ENCODE measurements around the gene SCAF8. TPM values are rescaled to one million over a fixed set of nuclear protein-coding genes. Genes with fewer than 3 reads are reported as not detected.

Gene SCAF8
- total and polyA plus RNA-seq, 2 experiments from 2014 or later: 12.0 to 38.5 TPM

DNA sequence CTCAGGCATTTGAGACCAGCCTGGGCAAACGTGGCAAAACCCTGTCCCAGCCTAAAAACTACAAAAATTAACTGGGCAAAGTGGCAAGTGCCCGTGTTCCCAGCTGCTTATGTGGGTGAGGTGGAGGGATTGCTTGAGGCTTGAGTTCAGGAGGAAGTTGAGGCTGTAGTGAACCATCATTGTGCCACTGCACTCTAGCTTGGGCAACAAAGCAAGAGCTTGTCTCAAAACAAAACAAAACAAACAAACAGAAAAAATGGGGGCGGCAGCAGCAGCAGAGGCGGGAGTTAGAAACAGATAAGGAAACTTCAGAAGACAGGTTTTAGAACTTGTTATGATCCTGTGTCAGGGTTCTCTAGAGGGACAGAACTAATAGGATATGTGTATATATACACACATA is 49.0 kb downstream of the SCAF8 start:
- Histone ChIP-seq H3K27me3 (no peaks in the 10 kb centered on the region), H3K27ac (no peak overlapping the region), H3K9me2 (replicated peaks; ENCODE audit: insufficient read depth) (no peaks in the 10 kb centered on the region), H2AFZ (no peak overlapping the region), H3K4me2 (no peak overlapping the region), H3K79me2 (peaks cover 90% of the 10 kb centered on the region), H3K36me3 (replicated peaks; ENCODE audit: insufficient read depth, low read depth) (no peaks in the 10 kb centered on the region), H3K4me1 (ENCODE audit: insufficient read depth) (peaks cover 5% of the 10 kb centered on the region), H4K20me1 (ENCODE audit: insufficient read depth, poor library complexity, severe bottlenecking) (peaks cover 34% of the 10 kb centered on the region), H3K9me3 (ENCODE audit: low read depth) (no peaks in the 10 kb centered on the region), H3K4me3 (no peak overlapping the region)
- DNase-seq (ENCODE audit: low spot score): no peak
- TF ChIP-seq CTCF (IDR thresholded peaks at IDR 0.05; ENCODE audit: poor library complexity) (no peak), EZH2 (IDR thresholded peaks at IDR 0.05; ENCODE audit: borderline replicate concordance) (no peak), EZH2phosphoT487 (IDR thresholded peaks at IDR 0.05; ENCODE audit: low read depth, severe bottlenecking, unreplicated experiment) (no peak)
- 96% methylated on average over 4 of the region's 4 CpGs for WGBS (ENCODE audit: low lambda C conversion rate, missing lambda C conversion rate)

GRCh38 chr6:154783229-154783628 is 50.0 kb downstream of the SCAF8 start:
- DNase-seq (ENCODE audit: low spot score): no peak
- peaks cover 2% of the 10 kb centered on the region for H3K4me1 ChIP-seq (ENCODE audit: insufficient read depth)
- no peaks in the 10 kb centered on the region for H3K9me3 ChIP-seq (ENCODE audit: low read depth)
- no peak overlapping the region for H3K4me2 ChIP-seq
- no peaks in the 10 kb centered on the region for H3K36me3 ChIP-seq (replicated peaks; ENCODE audit: insufficient read depth, low read depth)
- peaks cover 33% of the 10 kb centered on the region for H4K20me1 ChIP-seq (ENCODE audit: insufficient read depth, poor library complexity, severe bottlenecking)
- no peak overlapping the region for H3K4me3 ChIP-seq
- no peak overlapping the region for H2AFZ ChIP-seq
- H3K9me2 ChIP-seq (replicated peaks; ENCODE audit: insufficient read depth): no peaks in the 10 kb centered on the region
- TF ChIP-seq EZH2phosphoT487 (IDR thresholded peaks at IDR 0.05; ENCODE audit: low read depth, severe bottlenecking, unreplicated experiment) (no peak), EZH2 (IDR thresholded peaks at IDR 0.05; ENCODE audit: borderline replicate concordance) (no peak), CTCF (IDR thresholded peaks at IDR 0.05; ENCODE audit: poor library complexity) (no peak)
- peaks cover 90% of the 10 kb centered on the region for H3K79me2 ChIP-seq
- no peaks in the 10 kb centered on the region for H3K27me3 ChIP-seq
- 100% methylated on average over 2 of the region's 2 CpGs for WGBS (ENCODE audit: low lambda C conversion rate, missing lambda C conversion rate)
- H3K27ac ChIP-seq: no peak overlapping the region

GRCh38 chr6:154785075-154785474 is 51.9 kb downstream of the SCAF8 start:
- Histone ChIP-seq H3K4me1 (ENCODE audit: insufficient read depth) (no peaks in the 10 kb centered on the region), H3K27me3 (no peaks in the 10 kb centered on the region), H3K9me3 (ENCODE audit: low read depth) (no peaks in the 10 kb centered on the region), H2AFZ (no peak overlapping the region), H3K36me3 (replicated peaks; ENCODE audit: insufficient read depth, low read depth) (no peaks in the 10 kb centered on the region), H3K4me3 (no peak overlapping the region), H3K27ac (no peak overlapping the region), H3K4me2 (no peak overlapping the region), H4K20me1 (ENCODE audit: insufficient read depth, poor library complexity, severe bottlenecking) (peaks cover 32% of the 10 kb centered on the region), H3K79me2 (peaks cover 93% of the 10 kb centered on the region), H3K9me2 (replicated peaks; ENCODE audit: insufficient read depth) (no peaks in the 10 kb centered on the region)
- DNase-seq (ENCODE audit: low spot score): no peak
- 94% methylated on average over 2 of the region's 2 CpGs for WGBS (ENCODE audit: low lambda C conversion rate, missing lambda C conversion rate)
- TF ChIP-seq CTCF (IDR thresholded peaks at IDR 0.05; ENCODE audit: poor library complexity) (no peak), EZH2 (IDR thresholded peaks at IDR 0.05; ENCODE audit: borderline replicate concordance) (no peak), EZH2phosphoT487 (IDR thresholded peaks at IDR 0.05; ENCODE audit: low read depth, severe bottlenecking, unreplicated experiment) (no peak)

All from hepatocyte (in vitro differentiated cells).